D721Med (cell line): ENCODE measurements around the gene SUCLG2.

ENCODE experiments used
- DNase-seq: peaks from one replicate; pipeline ENCODE4 v3.0.0; 2011; ENCODE audit warnings: low spot score; ENCODE audit not compliant: insufficient read length
- FAIRE-seq: peaks from 2 replicates; lab custom pipeline; 2011; peaks lifted over from hg19 to GRCh38; lab: Jason Lieb, UNC
- TF ChIP-seq, protein P1 (sequence below): IDR thresholded peaks from 2 replicates; pipeline ENCODE4 v1.5.1; 2012; ENCODE audit warnings: mild to moderate bottlenecking, control low read depth; ENCODE audit not compliant: insufficient read depth; ENCODE audit errors: missing control alignments

Gene SUCLG2

GRCh38 chr3:67674055-67674454 lies 19.6 kb upstream of the SUCLG2 start:
- TF ChIP-seq, protein P1, sequence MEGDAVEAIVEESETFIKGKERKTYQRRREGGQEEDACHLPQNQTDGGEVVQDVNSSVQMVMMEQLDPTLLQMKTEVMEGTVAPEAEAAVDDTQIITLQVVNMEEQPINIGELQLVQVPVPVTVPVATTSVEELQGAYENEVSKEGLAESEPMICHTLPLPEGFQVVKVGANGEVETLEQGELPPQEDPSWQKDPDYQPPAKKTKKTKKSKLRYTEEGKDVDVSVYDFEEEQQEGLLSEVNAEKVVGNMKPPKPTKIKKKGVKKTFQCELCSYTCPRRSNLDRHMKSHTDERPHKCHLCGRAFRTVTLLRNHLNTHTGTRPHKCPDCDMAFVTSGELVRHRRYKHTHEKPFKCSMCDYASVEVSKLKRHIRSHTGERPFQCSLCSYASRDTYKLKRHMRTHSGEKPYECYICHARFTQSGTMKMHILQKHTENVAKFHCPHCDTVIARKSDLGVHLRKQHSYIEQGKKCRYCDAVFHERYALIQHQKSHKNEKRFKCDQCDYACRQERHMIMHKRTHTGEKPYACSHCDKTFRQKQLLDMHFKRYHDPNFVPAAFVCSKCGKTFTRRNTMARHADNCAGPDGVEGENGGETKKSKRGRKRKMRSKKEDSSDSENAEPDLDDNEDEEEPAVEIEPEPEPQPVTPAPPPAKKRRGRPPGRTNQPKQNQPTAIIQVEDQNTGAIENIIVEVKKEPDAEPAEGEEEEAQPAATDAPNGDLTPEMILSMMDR = no peak
- DNase-seq (no peak), FAIRE-seq (no peak)

DNA sequence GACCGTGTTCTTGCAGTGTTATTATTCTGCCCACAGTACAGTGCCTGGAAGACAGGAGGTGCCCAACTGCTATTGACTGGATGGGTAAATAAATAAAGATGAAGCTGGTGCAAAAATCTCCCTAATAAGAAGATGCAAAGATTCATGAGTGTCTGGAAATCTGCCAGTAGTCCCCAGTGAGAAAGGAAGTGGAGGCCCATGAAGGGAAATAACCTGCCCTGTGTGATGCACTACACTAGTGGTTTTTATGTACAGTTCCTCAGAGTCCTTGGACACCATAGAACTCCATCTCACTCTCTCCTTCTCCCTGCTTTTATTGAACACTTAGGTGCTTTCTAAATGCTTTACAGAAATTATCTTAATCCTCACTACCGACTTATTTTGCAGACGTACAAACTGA lies 8.3 kb upstream of the SUCLG2 start:
- FAIRE-seq (no peak), DNase-seq (no peak)
- TF ChIP-seq, protein P1 = no peak

- DNase-seq (no peak), FAIRE-seq (no peak)
- TF ChIP-seq, protein P1 = no peak
Measured at GRCh38 chr3:67661089-67661488, 6.7 kb upstream of the SUCLG2 start.

DNA sequence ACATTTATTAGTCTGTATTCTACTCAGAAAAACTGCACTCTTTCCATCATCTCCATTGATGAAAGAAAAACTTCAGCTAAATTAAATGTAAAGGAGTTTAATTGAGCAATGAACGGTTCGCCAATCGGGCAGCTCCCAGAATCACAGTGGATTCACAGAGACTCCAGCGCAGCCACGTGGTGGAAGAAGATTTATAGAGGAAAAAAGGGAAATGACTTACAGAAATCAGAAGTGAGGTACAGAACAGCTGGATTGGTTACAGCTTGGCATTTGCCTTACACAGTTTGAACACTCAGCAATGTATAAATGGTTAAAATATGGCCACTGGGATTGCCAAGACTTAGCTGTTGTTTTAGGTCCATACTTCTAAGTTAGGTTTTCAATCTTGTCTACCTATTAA lies 2.8 kb upstream of the SUCLG2 start:
- TF ChIP-seq, protein P1 = no peak
- DNase-seq (no peak), FAIRE-seq (no peak)

DNA sequence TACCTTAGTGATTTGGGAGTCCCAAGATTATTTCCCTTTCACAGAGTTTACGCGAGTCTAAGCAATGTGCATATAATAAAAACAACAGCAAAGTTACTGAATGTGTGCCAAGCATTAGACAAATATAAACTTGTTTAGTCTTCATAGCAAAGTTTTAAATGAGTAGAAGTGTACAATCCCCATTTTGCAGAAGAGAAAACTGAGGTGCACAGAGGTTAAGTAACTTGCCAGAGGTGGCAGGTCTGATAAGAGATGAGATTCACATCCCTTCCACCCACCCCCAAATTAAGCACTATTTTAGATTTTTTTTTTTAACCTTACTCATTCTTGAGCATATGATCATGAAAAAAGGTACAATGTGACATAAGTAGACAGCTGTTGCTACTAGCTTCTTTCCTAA lies 2.2 kb upstream of the SUCLG2 start:
- TF ChIP-seq, protein P1 = no peak
- DNase-seq (no peak), FAIRE-seq (no peak)

- TF ChIP-seq, protein P1 = no peak
- DNase-seq (no peak), FAIRE-seq (no peak)
Measured at GRCh38 chr3:67655364-67656121, 1.1 kb upstream of the SUCLG2 start.

GRCh38 chr3:67654844-67655177 lies 399 bp upstream of the SUCLG2 start:
- TF ChIP-seq, protein P1 = no peak
- no peak for DNase-seq
- no peak for FAIRE-seq
